Keratinocyte (primary cell): ENCODE results near the gene CTDSP2. TPM values are rescaled to one million over a fixed set of nuclear protein-coding genes. Genes with fewer than 3 reads are reported as not detected.

ENCODE experiments used
- DNase-seq: peaks from one replicate; pipeline ENCODE4 v3.0.0-alpha.2; 2011; ENCODE audit warnings: low read depth, missing footprints, low spot score
- FAIRE-seq: peaks from 2 replicates; lab custom pipeline; 2011; peaks lifted over from hg19 to GRCh38; lab: Jason Lieb, UNC
- H2AFZ ChIP-seq: 2 replicates; pipeline ENCODE4 v1.6.0; 2012; ENCODE audit warnings: low read length, control low read depth, inconsistent platforms; ENCODE audit not compliant: control insufficient read depth
- H3K27ac ChIP-seq: 2 replicates; pipeline ENCODE4 v1.5.1; 2011; ENCODE audit warnings: low read length; ENCODE audit not compliant: control insufficient read depth, insufficient read depth
- H3K27me3 ChIP-seq: 3 replicates; pipeline ENCODE4 v1.6.0; 2011; ENCODE audit warnings: low read length; ENCODE audit not compliant: control insufficient read depth, insufficient read depth; ENCODE audit errors: extremely low read depth
- H3K36me3 ChIP-seq, 2 experiments: 2 replicates in 1 of 2; 3 replicates in 1 of 2; pipeline ENCODE4 v1.5.1; 2011; ENCODE audit warnings: low read length in 2 of 2, mild to moderate bottlenecking in 1 of 2; ENCODE audit not compliant: control insufficient read depth in 2 of 2, insufficient read depth in 2 of 2; ENCODE audit errors: extremely low read depth in 1 of 2
- H3K4me1 ChIP-seq: 3 replicates; pipeline ENCODE4 v1.5.1; 2011; ENCODE audit warnings: low read length; ENCODE audit not compliant: control insufficient read depth, insufficient read depth; ENCODE audit errors: extremely low read depth
- H3K4me2 ChIP-seq: 3 replicates; pipeline ENCODE4 v1.6.0; 2011; ENCODE audit warnings: low read depth, low read length; ENCODE audit not compliant: control insufficient read depth, insufficient read depth; ENCODE audit errors: extremely low read depth
- H3K4me3 ChIP-seq, 3 experiments: fragments of 200-600 bp in 1 of 3; sonication (generic) in 1 of 3; 2 replicates in 2 of 3; 3 replicates in 1 of 3; pipeline ENCODE4 v1.5.1; 2011 to 2016; ENCODE audit warnings: low read length in 3 of 3, mild to moderate bottlenecking in 3 of 3, control low read depth in 2 of 3, inconsistent platforms in 1 of 3, low read depth in 1 of 3, mixed read lengths in 1 of 3, mixed run types in 1 of 3, moderate library complexity in 1 of 3; ENCODE audit not compliant: control insufficient read depth in 2 of 3, insufficient read depth in 2 of 3; ENCODE audit errors: extremely low read depth in 1 of 3
- H3K79me2 ChIP-seq: 2 replicates; pipeline ENCODE4 v1.6.0; 2012; ENCODE audit warnings: low read length; ENCODE audit not compliant: control insufficient read depth, insufficient read depth
- H3K9ac ChIP-seq: 3 replicates; pipeline ENCODE4 v1.6.0; 2011; ENCODE audit warnings: low read length; ENCODE audit not compliant: control insufficient read depth, insufficient read depth; ENCODE audit errors: extremely low read depth
- H3K9me1 ChIP-seq: 3 replicates; pipeline ENCODE4 v1.6.0; 2011; ENCODE audit warnings: low read length; ENCODE audit not compliant: control insufficient read depth, insufficient read depth; ENCODE audit errors: extremely low read depth
- H3K9me3 ChIP-seq: 2 replicates; pipeline ENCODE4 v1.5.1; 2012; ENCODE audit warnings: low read depth, low read length; ENCODE audit not compliant: control insufficient read depth
- H4K20me1 ChIP-seq: 3 replicates; pipeline ENCODE4 v1.6.0; 2011; ENCODE audit warnings: low read length; ENCODE audit not compliant: control insufficient read depth, insufficient read depth; ENCODE audit errors: extremely low read depth
- CTCF ChIP-seq, 3 experiments: IDR thresholded peaks in 1 of 3; conservative IDR thresholded peaks in 1 of 3; optimal IDR thresholded peaks in 1 of 3; 2 replicates in 2 of 3; 3 replicates in 1 of 3; pipeline versions ENCODE3 to v1.5.1; 2011; ENCODE audit warnings: low read length in 3 of 3, mild to moderate bottlenecking in 3 of 3, moderate library complexity in 2 of 3, control low read depth in 1 of 3, inconsistent platforms in 1 of 3; ENCODE audit not compliant: insufficient read depth in 2 of 3; ENCODE audit errors: extremely low read depth in 1 of 3
- EZH2 ChIP-seq: IDR thresholded peaks from one replicate; pipeline ENCODE4 v1.6.1; 2012; ENCODE audit warnings: inconsistent platforms, mild to moderate bottlenecking, low read length, moderate library complexity
- dilution Hi-C: fragments of 300-500 bp; cut with MboI; formaldehyde crosslinking; loops from one replicate; pipeline ENCODE4 v1.7.0; 2020; ENCODE audit warnings: low sequenced_read_pairs; ENCODE audit not compliant: extremely low pct_ligation_motif_present
- polyA plus RNA-seq, 5 experiments: library from polyadenylated mRNA; depleted of rRNA in 3 of 5; stranded (reverse) in 3 of 5; stranded (forward) in 1 of 5; unstranded in 1 of 5; fragments of >200 nt; gene quantifications; 1 replicate in 1 of 5; 2 replicates in 3 of 5; 3 replicates in 1 of 5; pipeline versions ENCODE4 v1.2.1 to v1.2.3, GENCODE V29; 2011 to 2012; ENCODE audit warnings: missing spikeins in 2 of 5, low read depth in 1 of 5, low replicate concordance in 1 of 5

Gene CTDSP2
- polyA plus RNA-seq, 1 donor (not counting 4 experiments of a cell fraction or from before 2014, with no cell fraction given) = 54.6 TPM

- Histone ChIP-seq H4K20me1 (peaks cover 5% of the 10 kb centered on the region), H3K4me2 (peak overlapping the region; percentile 92), H3K36me3 (no peaks in the 10 kb centered on the region), H3K4me3 (peak overlapping the region; percentile 87 to 95 (median 92)), H3K27ac (peak overlapping the region; percentile 86), H3K9ac (peak overlapping the region; percentile 91), H3K27me3 (no peaks in the 10 kb centered on the region), H3K9me3 (no peaks in the 10 kb centered on the region), H2AFZ (peak overlapping the region; percentile 54), H3K9me1 (peaks cover 5% of the 10 kb centered on the region), H3K79me2 (peaks cover 50% of the 10 kb centered on the region), H3K4me1 (peaks cover 23% of the 10 kb centered on the region)
- TF ChIP-seq EZH2 (no peak), CTCF (optimal IDR thresholded peaks at IDR 0.05 in 1 of 3, IDR thresholded peaks at IDR 0.05 in 1 of 3, conservative IDR thresholded peaks at IDR 0.05 in 1 of 3; ENCODE audit: extremely low read depth in 1 of 3, insufficient read depth in 2 of 3, low read length in 3 of 3) (no peak)
- dilution Hi-C loops = no loop called here
- FAIRE-seq = no peak
- no peak for DNase-seq
These were observed 298 bp downstream of the CTDSP2 start for GRCh38 chr12:57846285-57846576.

- peak overlapping the region; percentile 87 to 95 (median 92) for H3K4me3 ChIP-seq
- peak overlapping the region; percentile 92 for H3K4me2 ChIP-seq
- no peaks in the 10 kb centered on the region for H3K27me3 ChIP-seq
- DNase-seq (no peak), FAIRE-seq (no peak)
- H3K36me3 ChIP-seq = no peaks in the 10 kb centered on the region
- H3K4me1 ChIP-seq = peaks cover 27% of the 10 kb centered on the region
- no peak for TF ChIP-seq EZH2
- no peak for TF ChIP-seq CTCF (optimal IDR thresholded peaks at IDR 0.05 in 1 of 3, IDR thresholded peaks at IDR 0.05 in 1 of 3, conservative IDR thresholded peaks at IDR 0.05 in 1 of 3; ENCODE audit: extremely low read depth in 1 of 3, insufficient read depth in 2 of 3, low read length in 3 of 3)
- peaks cover 56% of the 10 kb centered on the region for H3K79me2 ChIP-seq
- H4K20me1 ChIP-seq = peaks cover 5% of the 10 kb centered on the region
- peak overlapping the region; percentile 54 for H2AFZ ChIP-seq
- H3K27ac ChIP-seq = peak overlapping the region; percentile 86
- peaks cover 5% of the 10 kb centered on the region for H3K9me1 ChIP-seq
- H3K9me3 ChIP-seq = no peaks in the 10 kb centered on the region
- H3K9ac ChIP-seq = peak overlapping the region; percentile 91
- dilution Hi-C loops = no loop called here
These were observed 848 bp downstream of the CTDSP2 start for GRCh38 chr12:57845478-57846284.
